HEK293T (cell line): ENCODE data around the gene EFL1.
A peak's percentile ranks its signal among the peaks of the same experiment; 100 is the strongest.

Experiments used
- CTCF ChIA-PET: fragments of 350-600 bp; formaldehyde crosslinking; extraction: SDS; loops from one replicate; lab custom pipeline; 2021; ENCODE audit warnings: antibody characterized with exemption, inconsistent platforms; lab: Yijun Ruan, JAX
- POLR2A ChIA-PET: fragments of 350-600 bp; formaldehyde crosslinking; extraction: SDS; loops from one replicate; lab custom pipeline; 2020; ENCODE audit warnings: antibody characterized with exemption, inconsistent platforms; lab: Yijun Ruan, JAX
- DNase-seq: peaks from one replicate; pipeline ENCODE4 v3.0.0; 2012; ENCODE audit warnings: mixed read lengths; ENCODE audit errors: extremely low spot score
- ARNT ChIP-seq: fragments of 450-650 bp; IDR thresholded peaks from 2 replicates; pipeline ENCODE4 v1.6.1; 2017; ENCODE audit warnings: mild to moderate bottlenecking
- BHLHE40 ChIP-seq: fragments of 450-650 bp; IDR thresholded peaks from 2 replicates; pipeline ENCODE4 v1.6.1; 2016; ENCODE audit warnings: mild to moderate bottlenecking, moderate library complexity, borderline replicate concordance
- CTBP1 ChIP-seq: fragments of 450-650 bp; IDR thresholded peaks from 2 replicates; pipeline ENCODE4 v1.6.1; 2016; ENCODE audit warnings: borderline replicate concordance
- ELF4 ChIP-seq: fragments of 450-650 bp; IDR thresholded peaks from 2 replicates; pipeline ENCODE4 v1.6.1; 2017; ENCODE audit warnings: antibody characterized with exemption
- FOXA1 ChIP-seq: fragments of 450-650 bp; IDR thresholded peaks from 2 replicates; pipeline ENCODE4 v1.6.1; 2016; ENCODE audit warnings: mild to moderate bottlenecking
- FOXK2 ChIP-seq: fragments of 450-650 bp; IDR thresholded peaks from 2 replicates; pipeline ENCODE4 v1.6.1; 2016; ENCODE audit warnings: mild to moderate bottlenecking
- FOXM1 ChIP-seq: fragments of 450-650 bp; IDR thresholded peaks from 2 replicates; pipeline ENCODE4 v1.6.1; 2017; ENCODE audit warnings: mild to moderate bottlenecking, borderline replicate concordance
- HDGF ChIP-seq: fragments of 450-650 bp; IDR thresholded peaks from 2 replicates; pipeline ENCODE4 v1.6.1; 2017; ENCODE audit warnings: antibody characterized with exemption, borderline replicate concordance
- L3MBTL2 ChIP-seq: fragments of 450-650 bp; conservative IDR thresholded peaks from 2 replicates; pipeline ENCODE4 v1.6.1; 2016; ENCODE audit warnings: mild to moderate bottlenecking
- LEF1 ChIP-seq: fragments of 450-650 bp; IDR thresholded peaks from 2 replicates; pipeline ENCODE4 v1.6.1; 2017; ENCODE audit warnings: mild to moderate bottlenecking, borderline replicate concordance
- NFRKB ChIP-seq: fragments of 450-650 bp; IDR thresholded peaks from 2 replicates; pipeline ENCODE4 v1.6.1; 2016; ENCODE audit warnings: mild to moderate bottlenecking, moderate library complexity
- PKNOX1 ChIP-seq: fragments of 450-650 bp; IDR thresholded peaks from 2 replicates; pipeline ENCODE4 v1.6.1; 2016
- SP1 ChIP-seq: fragments of 450-650 bp; IDR thresholded peaks from 2 replicates; pipeline ENCODE4 v1.6.1; 2017
- SUZ12 ChIP-seq: fragments of 450-650 bp; IDR thresholded peaks from 2 replicates; pipeline ENCODE4 v1.6.1; 2016; ENCODE audit warnings: mild to moderate bottlenecking
- TARDBP ChIP-seq: fragments of 450-650 bp; IDR thresholded peaks from 2 replicates; pipeline ENCODE4 v1.6.1; 2016
- ZNF384 ChIP-seq: fragments of 450-650 bp; IDR thresholded peaks from 2 replicates; pipeline ENCODE4 v1.6.1; 2016

EFL1 gene

GRCh38 chr15:82086243-82086995 lies 176.1 kb downstream of the EFL1 start:
- POLR2A ChIA-PET = interaction anchor here (0.5 kb wide), 1 partner anchor 11 kb away, joined by 3 read pairs; no protein-coding TSS in a partner anchor
- DNase-seq = no peak
- no peak for TF ChIP-seq SUZ12
- TF ChIP-seq BHLHE40 = no peak
- TF ChIP-seq HDGF = no peak
- no peak for TF ChIP-seq TARDBP
- TF ChIP-seq LEF1 = no peak
- TF ChIP-seq FOXM1 = no peak
- CTCF ChIA-PET = no interaction called here

GRCh38 chr15:82081914-82082762 lies 180.4 kb downstream of the EFL1 start:
- peak; percentile 44 for DNase-seq
- TF ChIP-seq TARDBP (no peak), CTBP1 (no peak), NFRKB (no peak), HDGF (no peak), L3MBTL2 (no peak), FOXK2 (no peak), SUZ12 (no peak), ARNT (no peak), LEF1 (no peak), FOXA1 (no peak), FOXM1 (no peak), SP1 (no peak), PKNOX1 (no peak), BHLHE40 (no peak), ZNF384 (no peak), ELF4 (no peak)
- CTCF ChIA-PET = interaction anchor here (0.6 to 1.6 kb wide), 3 partner anchors 19 to 500 kb away, joined by 3 to 5 read pairs (median 4); no protein-coding TSS in a partner anchor

GRCh38 chr15:82080774-82081173 lies 181.8 kb downstream of the EFL1 start:
- ChIA-PET POLR2A (no interaction called here), CTCF (interaction anchor here (1.6 kb wide), 1 partner anchor 20 kb away, joined by 4 read pairs; no protein-coding TSS in a partner anchor)
- DNase-seq = no peak
- TF ChIP-seq BHLHE40 (no peak), HDGF (no peak), FOXK2 (no peak), NFRKB (no peak), SP1 (no peak), CTBP1 (no peak), TARDBP (no peak), ZNF384 (no peak), ELF4 (no peak), L3MBTL2 (no peak), PKNOX1 (no peak)

More at GRCh38 chr15:82081914-82082762, 180.4 kb downstream of the EFL1 start:
- POLR2A ChIA-PET = no interaction called here
